Adipocyte (in vitro differentiated cells): ENCODE data around the gene RAB10.
A peak's percentile ranks its signal among the peaks of the same experiment; 100 is the strongest.
"Not testable (repeated sequence)": the region's sequence is repeated elsewhere in the genome, so short reads cannot be mapped to it uniquely, and the experiment has no call there.

Experiments
- DNase-seq: peaks from one replicate; pipeline ENCODE4 v3.0.0-alpha.2; 2015; ENCODE audit warnings: low read depth
- H3K27me3 ChIP-seq: replicated peaks from 2 replicates; pipeline ENCODE4 v1.7.0; 2013; ENCODE audit warnings: mild to moderate bottlenecking, low read length, moderate library complexity; ENCODE audit not compliant: control insufficient read depth, insufficient read depth
- H3K36me3 ChIP-seq: 2 replicates; pipeline ENCODE4 v1.7.0; 2013; ENCODE audit warnings: low read length, mild to moderate bottlenecking, moderate library complexity; ENCODE audit not compliant: control insufficient read depth, insufficient read depth, severe bottlenecking
- H3K4me1 ChIP-seq: 2 replicates; pipeline ENCODE4 v1.7.0; 2013; ENCODE audit warnings: mild to moderate bottlenecking, low read length, moderate library complexity; ENCODE audit not compliant: control insufficient read depth, insufficient read depth
- H3K4me3 ChIP-seq: 2 replicates; pipeline ENCODE4 v1.7.0; 2013; ENCODE audit warnings: mild to moderate bottlenecking, low read length, moderate library complexity
- H3K9ac ChIP-seq: 2 replicates; pipeline ENCODE4 v1.7.0; 2013; ENCODE audit warnings: mild to moderate bottlenecking, low read length, moderate library complexity
- H3K9me3 ChIP-seq: 2 replicates; pipeline ENCODE4 v1.7.0; 2013; ENCODE audit warnings: mild to moderate bottlenecking, low read length, moderate library complexity; ENCODE audit not compliant: control insufficient read depth

The RAB10 gene

DNA sequence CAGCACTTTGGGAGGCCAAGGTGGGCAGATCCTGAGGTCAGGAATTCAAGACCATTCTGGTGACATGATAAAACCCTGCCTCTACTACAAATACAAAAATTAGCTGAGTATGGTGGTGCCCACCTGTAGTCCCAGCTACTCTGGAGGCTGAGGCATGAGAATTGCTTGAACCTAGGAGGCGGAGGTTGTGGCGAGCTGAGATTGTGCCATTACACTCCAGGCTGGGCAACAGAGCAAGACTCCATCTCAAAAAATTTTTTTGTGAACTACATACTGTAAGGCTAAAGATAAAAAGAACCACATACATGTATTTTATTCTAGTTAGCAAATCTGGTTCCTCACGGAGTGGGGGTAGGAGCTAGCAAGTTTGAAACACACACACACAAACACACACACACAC lies 45.1 kb downstream of the RAB10 start:
- Histone ChIP-seq H3K9ac (no peak overlapping the region), H3K4me1 (peaks cover 2% of the 10 kb centered on the region), H3K36me3 (no peaks in the 10 kb centered on the region), H3K4me3 (no peak overlapping the region), H3K9me3 (peaks cover 5% of the 10 kb centered on the region), H3K27me3 (no peaks in the 10 kb centered on the region)
- DNase-seq, result no peak

DNA sequence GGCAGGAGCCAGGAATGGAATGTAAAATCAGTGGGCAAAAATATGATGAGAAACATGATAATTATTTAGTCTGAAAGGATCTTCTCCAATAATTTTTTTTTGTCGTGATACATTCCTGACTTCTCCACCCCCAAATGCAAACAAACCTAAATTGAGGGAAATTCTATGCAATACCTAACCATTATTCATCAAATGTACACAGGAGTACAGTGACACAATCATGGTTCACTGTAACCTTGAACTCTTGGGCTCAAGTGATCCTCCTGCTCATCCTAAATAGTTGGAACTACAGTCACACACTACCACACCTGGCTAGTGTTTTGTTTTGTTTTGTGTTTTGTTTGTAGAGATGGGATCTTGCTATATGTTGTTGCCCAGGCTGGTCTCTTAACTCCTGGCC lies 46.5 kb downstream of the RAB10 start:
- H3K9me3 ChIP-seq, result peaks cover 5% of the 10 kb centered on the region
- H3K9ac ChIP-seq, result no peak overlapping the region
- no peak overlapping the region for H3K4me3 ChIP-seq
- DNase-seq, result peak; percentile 13
- H3K4me1 ChIP-seq, result peaks cover 6% of the 10 kb centered on the region
- H3K36me3 ChIP-seq, result no peaks in the 10 kb centered on the region
- no peaks in the 10 kb centered on the region for H3K27me3 ChIP-seq

DNA sequence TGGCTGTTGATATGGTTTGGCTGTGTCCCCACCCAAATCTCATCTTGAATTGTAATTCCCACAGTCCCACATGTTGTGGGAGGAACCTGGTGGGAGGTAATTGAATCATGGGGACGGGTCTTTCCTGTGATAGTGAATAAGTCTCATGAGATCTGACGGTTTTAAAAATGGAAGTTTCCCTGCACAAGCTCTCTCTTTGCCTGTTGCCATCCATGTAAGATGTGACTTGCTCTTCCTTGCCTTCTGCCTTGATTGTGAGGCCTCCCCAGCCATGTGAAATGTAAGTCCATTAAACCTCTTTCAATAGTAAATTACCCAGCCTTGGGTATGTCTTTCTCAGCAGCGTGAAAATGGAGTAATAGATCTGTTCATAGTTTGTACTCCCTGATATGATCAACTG lies 47.0 kb downstream of the RAB10 start:
- not testable (repeated sequence) for H3K4me1 ChIP-seq, H3K36me3 ChIP-seq, DNase-seq, H3K4me3 ChIP-seq, H3K27me3 ChIP-seq, H3K9me3 ChIP-seq, H3K9ac ChIP-seq

DNA sequence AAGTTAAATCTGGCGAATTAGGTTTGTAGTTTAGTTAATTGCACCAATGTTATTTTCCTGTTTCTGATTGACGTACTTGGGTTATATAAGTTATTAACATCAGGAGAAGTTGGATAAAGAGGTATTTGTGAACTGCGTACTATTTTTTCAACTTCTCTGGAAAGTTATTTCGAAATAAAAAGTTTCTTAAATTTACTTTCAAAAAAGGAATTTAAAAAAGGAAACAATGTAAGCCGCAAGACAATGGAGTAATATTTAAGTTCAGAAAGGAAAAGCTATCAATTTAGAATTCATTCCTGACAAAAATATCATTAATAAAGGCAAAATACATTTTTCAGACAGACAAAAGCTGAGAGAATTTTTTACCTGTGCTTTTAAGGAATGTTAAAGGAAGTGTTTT lies 47.7 kb downstream of the RAB10 start:
- peaks cover 5% of the 10 kb centered on the region for H3K9me3 ChIP-seq
- H3K36me3 ChIP-seq, result no peaks in the 10 kb centered on the region
- no peak overlapping the region for H3K4me3 ChIP-seq
- no peak for DNase-seq
- H3K27me3 ChIP-seq, result no peaks in the 10 kb centered on the region
- peaks cover 6% of the 10 kb centered on the region for H3K4me1 ChIP-seq
- no peak overlapping the region for H3K9ac ChIP-seq

DNA sequence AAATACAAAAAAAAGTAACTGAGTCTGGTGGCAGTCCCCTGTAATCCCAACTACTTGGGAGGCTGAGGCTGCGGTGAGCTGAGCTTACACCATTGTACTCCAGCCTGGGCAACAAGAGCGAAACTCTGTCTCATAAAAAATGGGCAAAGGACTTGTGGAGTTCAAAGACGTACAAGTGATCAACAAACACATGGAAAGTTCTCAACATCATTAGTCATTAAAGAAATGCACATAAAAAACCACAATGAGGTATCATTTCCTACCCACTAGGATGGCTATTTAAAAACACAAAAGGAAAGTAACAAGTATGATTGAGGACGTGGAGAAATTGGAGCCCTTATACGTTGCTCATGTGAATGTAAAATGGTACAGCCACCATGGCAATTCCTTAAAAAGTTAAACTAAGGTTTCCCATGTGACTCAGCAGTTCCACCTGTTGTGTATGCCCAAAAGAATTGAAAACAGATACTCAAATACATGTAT lies 52.3 kb downstream of the RAB10 start:
- no peak for DNase-seq
- Histone ChIP-seq H3K9ac (no peak overlapping the region), H3K36me3 (peaks cover 5% of the 10 kb centered on the region)

DNA sequence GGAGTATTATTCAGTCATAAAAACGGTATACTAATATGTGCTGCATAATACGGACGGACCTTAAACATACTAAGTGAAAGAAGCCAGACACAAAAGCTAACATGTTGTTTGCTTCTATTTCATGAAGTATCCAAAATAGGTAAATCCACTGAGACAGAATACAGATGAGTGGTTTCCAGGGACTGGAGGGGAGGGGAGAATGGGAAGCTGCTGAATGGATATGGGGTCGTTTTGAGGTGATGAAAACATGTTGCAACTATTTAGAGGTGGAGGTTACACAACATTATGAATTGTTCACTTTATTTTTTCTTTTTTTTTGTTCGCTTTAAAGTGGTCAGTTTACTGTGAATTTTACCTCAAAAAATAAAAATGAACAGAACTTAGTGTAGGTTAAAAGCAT lies 52.9 kb downstream of the RAB10 start:
- Histone ChIP-seq H3K27me3 (no peaks in the 10 kb centered on the region), H3K9ac (no peak overlapping the region), H3K36me3 (peaks cover 5% of the 10 kb centered on the region), H3K4me1 (peaks cover 12% of the 10 kb centered on the region), H3K9me3 (peaks cover 5% of the 10 kb centered on the region), H3K4me3 (no peak overlapping the region)
- DNase-seq, result no peak

More for the DNA sequence above, 52.3 kb downstream of the RAB10 start:
- H3K9me3 ChIP-seq, result peaks cover 5% of the 10 kb centered on the region
- H3K4me3 ChIP-seq, result no peak overlapping the region
- H3K4me1 ChIP-seq, result peaks cover 12% of the 10 kb centered on the region
- no peaks in the 10 kb centered on the region for H3K27me3 ChIP-seq

DNA sequence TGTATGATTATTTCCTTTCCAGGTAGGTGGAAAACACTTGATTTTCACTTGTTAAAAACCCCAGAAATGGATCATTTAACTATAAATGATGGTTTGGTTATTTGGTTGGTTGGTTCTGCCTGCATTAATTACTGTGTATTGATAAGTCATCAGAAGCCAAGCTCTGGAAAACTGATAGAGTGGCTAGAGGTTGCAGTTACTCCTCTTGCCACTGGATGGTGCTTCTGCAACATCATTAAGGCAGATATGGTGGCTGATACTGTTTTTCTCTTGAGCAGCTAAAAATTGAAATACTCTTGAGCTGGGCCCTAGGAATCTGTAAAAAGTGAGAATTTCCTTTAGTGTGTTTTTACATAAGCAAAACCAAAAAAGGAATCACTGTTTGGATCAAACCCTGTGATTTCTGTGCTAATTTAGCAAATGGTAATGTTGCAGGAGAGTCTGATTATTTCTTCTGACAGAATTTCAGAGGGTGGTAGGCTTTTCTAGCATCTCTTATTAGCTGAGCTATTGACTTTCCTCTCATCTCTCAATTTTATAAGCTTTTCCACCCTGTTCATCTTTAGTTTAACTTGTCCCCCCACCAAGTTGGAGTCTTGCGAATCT lies 54.3 kb downstream of the RAB10 start:
- peak; percentile 52 for DNase-seq
- Histone ChIP-seq H3K4me1 (peaks cover 12% of the 10 kb centered on the region), H3K9me3 (no peaks in the 10 kb centered on the region), H3K9ac (no peak overlapping the region), H3K27me3 (no peaks in the 10 kb centered on the region), H3K4me3 (no peak overlapping the region), H3K36me3 (peaks cover 5% of the 10 kb centered on the region)

DNA sequence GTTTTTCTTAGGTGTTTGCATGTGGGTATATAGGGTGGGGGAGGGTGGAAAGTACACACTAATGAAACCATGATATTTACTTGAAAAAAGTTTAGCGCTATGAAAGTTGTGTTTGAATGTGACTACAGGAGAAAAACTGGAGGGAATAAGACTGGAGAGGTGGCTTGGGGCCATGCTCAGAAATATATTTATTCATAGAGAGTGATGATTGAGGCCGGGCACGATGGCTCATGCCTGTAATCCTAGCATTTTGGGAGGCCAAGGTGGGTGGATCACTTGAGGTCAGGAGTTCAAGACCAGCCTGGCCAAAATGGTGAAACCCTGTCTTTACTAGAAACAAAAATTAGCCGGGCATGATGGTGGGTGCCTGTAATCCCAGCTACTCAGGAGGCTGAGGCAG lies 55.0 kb downstream of the RAB10 start:
- not testable (repeated sequence) for H3K9ac ChIP-seq, H3K27me3 ChIP-seq, H3K9me3 ChIP-seq, H3K4me3 ChIP-seq, DNase-seq, H3K36me3 ChIP-seq
- peaks cover 12% of the 10 kb centered on the region for H3K4me1 ChIP-seq

DNA sequence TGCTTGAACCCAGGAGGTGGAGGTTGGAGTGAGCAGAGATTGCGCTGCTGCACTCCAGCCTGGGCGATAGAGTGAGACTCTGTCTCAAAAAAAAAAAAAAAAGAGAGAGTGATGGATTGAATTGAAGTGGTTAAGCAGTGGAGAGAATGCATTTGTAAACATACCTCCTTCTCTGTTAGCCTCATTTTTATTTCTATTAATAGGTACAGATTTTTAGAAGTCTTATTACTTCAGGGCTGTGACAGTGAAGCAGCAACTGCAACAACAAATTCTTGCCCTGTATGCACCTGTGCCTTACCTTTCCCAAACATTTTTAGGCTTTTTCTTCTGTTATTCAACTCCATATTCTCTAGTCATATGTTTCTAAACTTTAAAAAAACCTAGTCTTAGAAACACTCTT lies 55.5 kb downstream of the RAB10 start:
- no peaks in the 10 kb centered on the region for H3K27me3 ChIP-seq
- no peak overlapping the region for H3K9ac ChIP-seq
- H3K9me3 ChIP-seq, result no peaks in the 10 kb centered on the region
- peaks cover 8% of the 10 kb centered on the region for H3K36me3 ChIP-seq
- DNase-seq, result no peak
- no peak overlapping the region for H3K4me3 ChIP-seq
- peaks cover 9% of the 10 kb centered on the region for H3K4me1 ChIP-seq

DNA sequence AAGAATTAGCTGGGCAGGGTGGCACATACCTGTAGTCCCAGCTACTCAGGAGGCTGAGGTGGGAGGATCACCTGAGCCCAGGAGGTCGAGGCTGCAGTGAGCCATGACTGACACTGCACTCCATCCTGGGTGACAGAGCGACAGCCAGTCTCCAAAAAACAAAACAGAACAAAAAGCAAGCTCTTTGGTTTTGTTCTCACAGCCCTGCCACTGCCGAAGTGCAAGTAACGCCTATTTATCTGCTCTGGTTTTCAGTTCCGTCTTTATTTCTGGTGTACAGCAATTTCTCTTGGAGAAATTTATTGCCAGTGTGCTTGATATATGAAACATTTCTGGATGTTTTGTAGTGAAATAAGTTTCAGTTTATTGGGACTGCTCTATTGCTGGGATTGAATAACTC lies 61.9 kb downstream of the RAB10 start:
- no peaks in the 10 kb centered on the region for H3K9me3 ChIP-seq
- no peak for DNase-seq
- no peak overlapping the region for H3K9ac ChIP-seq
- peaks cover 26% of the 10 kb centered on the region for H3K36me3 ChIP-seq
- H3K27me3 ChIP-seq, result no peaks in the 10 kb centered on the region
- peaks cover 9% of the 10 kb centered on the region for H3K4me1 ChIP-seq
- no peak overlapping the region for H3K4me3 ChIP-seq

DNA sequence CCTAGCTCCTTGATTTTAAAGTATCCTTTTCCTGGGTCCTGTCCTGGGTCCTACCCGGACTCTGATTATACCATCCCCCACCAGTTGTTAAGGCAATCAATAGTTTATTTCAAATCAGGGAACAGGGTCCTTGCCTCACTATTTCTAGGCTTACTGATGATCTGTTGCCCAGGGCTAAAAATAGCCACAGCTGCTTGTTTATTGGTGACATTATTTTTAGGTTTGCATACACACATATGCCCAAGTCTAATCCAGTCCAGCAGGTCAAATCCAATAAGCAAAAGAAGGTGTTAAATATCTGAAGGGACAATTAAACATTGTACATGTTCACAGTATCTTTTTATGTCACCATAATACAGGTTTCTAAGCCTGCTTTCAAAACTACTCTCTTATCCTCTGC lies 66.0 kb downstream of the RAB10 start:
- no peak for DNase-seq
- Histone ChIP-seq H3K4me1 (peaks cover 9% of the 10 kb centered on the region), H3K27me3 (no peaks in the 10 kb centered on the region), H3K4me3 (no peak overlapping the region), H3K9me3 (no peaks in the 10 kb centered on the region), H3K36me3 (peaks cover 46% of the 10 kb centered on the region), H3K9ac (no peak overlapping the region)

DNA sequence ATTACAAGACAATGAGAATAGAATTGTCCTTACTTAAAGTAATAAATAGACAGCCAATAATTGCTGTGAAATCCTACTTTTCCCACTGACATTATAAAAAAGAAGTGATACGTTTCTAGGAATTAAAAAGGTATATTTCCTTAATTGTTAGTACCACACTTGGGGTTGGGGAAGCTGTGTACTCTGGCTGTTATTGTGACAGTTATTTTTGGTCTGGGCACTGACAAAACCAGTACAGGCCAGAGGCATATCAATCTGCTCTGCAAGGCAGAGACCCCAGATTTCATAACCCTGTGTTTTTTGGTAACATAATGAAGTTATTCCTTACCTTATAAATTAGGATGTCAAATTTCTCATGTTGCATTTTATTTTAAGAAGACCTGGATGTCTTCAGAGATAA lies 66.5 kb downstream of the RAB10 start:
- DNase-seq, result no peak
- peaks cover 46% of the 10 kb centered on the region for H3K36me3 ChIP-seq
- peaks cover 9% of the 10 kb centered on the region for H3K4me1 ChIP-seq
- no peak overlapping the region for H3K4me3 ChIP-seq
- H3K9me3 ChIP-seq, result no peaks in the 10 kb centered on the region
- H3K27me3 ChIP-seq, result no peaks in the 10 kb centered on the region
- no peak overlapping the region for H3K9ac ChIP-seq
